ENCODE data around the gene LIMS2. TPM values are rescaled to one million over a fixed set of nuclear protein-coding genes. Genes with fewer than 3 reads are reported as not detected.

Gene LIMS2
- total RNA-seq, 2 experiments from 2014 or later, result 1.6 to 24.9 TPM

DNA sequence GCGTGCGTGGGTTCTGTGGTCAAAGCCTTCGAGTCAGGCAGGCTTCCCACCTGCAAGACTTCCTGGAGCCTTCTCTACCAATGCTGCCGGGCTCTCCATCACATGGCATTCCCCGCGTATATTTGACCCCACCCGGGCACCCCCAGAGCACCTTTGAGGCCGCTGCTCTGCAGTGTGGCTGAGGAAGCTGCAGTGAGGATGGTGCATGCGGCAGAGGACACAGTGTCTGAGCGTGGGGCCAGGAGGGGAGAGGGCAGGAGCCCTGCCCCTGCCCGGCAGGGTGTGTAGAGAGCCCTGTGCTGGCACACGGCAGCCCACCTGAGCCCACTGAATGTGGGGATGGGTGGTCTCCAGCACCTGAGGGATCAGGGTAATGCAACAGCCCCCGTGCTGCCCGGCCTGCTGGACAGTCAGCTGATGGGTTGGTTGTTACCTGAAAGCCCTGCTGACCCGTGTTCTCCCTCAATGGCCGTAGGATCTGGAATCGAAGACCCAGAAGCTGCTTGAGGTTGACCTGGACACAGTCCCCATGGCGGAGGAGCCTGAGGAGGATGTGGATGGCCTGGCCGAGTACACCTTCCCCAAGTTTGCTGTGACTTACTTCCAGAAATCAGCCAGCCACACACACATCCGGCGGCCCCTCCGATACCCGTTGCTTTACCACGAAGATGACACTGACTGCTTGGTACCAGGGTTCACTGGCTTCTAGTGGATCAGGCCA, 66.1 kb downstream of the LIMS2 start:
- no TSS peak for BruUV-seq (replicated peaks)
- H3K4me3 ChIP-seq (ENCODE audit: low read depth, low read length, poor library complexity, severe bottlenecking), result no peak overlapping the region
- no peak overlapping the region for H3K4me2 ChIP-seq (ENCODE audit: low read length)
- no peaks in the 10 kb centered on the region for H3K79me2 ChIP-seq (ENCODE audit: insufficient read depth, low read depth, low read length)
- intact Hi-C loops (cut with micrococcal nuclease; ENCODE audit: unreplicated experiment), result no loop called here
- POLR2A ChIA-PET, result interaction anchor here (1.2 kb wide), 1 partner anchor 31 kb away, joined by 4 read pairs; no protein-coding TSS in a partner anchor
- no peak for DNase-seq (ENCODE audit: low spot score)
- no peaks in the 10 kb centered on the region for H3K9me2 ChIP-seq (ENCODE audit: insufficient read depth, low read length)
- TF ChIP-seq, protein P1, sequence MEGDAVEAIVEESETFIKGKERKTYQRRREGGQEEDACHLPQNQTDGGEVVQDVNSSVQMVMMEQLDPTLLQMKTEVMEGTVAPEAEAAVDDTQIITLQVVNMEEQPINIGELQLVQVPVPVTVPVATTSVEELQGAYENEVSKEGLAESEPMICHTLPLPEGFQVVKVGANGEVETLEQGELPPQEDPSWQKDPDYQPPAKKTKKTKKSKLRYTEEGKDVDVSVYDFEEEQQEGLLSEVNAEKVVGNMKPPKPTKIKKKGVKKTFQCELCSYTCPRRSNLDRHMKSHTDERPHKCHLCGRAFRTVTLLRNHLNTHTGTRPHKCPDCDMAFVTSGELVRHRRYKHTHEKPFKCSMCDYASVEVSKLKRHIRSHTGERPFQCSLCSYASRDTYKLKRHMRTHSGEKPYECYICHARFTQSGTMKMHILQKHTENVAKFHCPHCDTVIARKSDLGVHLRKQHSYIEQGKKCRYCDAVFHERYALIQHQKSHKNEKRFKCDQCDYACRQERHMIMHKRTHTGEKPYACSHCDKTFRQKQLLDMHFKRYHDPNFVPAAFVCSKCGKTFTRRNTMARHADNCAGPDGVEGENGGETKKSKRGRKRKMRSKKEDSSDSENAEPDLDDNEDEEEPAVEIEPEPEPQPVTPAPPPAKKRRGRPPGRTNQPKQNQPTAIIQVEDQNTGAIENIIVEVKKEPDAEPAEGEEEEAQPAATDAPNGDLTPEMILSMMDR (conservative IDR thresholded peaks at IDR 0.05; ENCODE audit: low read length), result no peak
- TF ChIP-seq EZH2phosphoT487 (IDR thresholded peaks at IDR 0.05; ENCODE audit: borderline replicate concordance, low read depth, low read length), result no peak
- H3K4me1 ChIP-seq (ENCODE audit: insufficient read depth, low read length, poor library complexity, severe bottlenecking), result no peaks in the 10 kb centered on the region
- no peaks in the 10 kb centered on the region for H4K20me1 ChIP-seq (ENCODE audit: insufficient read depth, low read length)
- H3K9me3 ChIP-seq (ENCODE audit: low read length), result no peaks in the 10 kb centered on the region; the same call in 1 of the 2 replicates
- H3K27ac ChIP-seq (ENCODE audit: low read depth, low read length, poor library complexity, severe bottlenecking), result no peak overlapping the region
- CTCF ChIA-PET (ENCODE audit: unreplicated experiment), result no interaction called here
- no peaks in the 10 kb centered on the region for H3K36me3 ChIP-seq (ENCODE audit: insufficient read depth, low read length)
- H2AFZ ChIP-seq (ENCODE audit: low read length), result no peak overlapping the region

DNA sequence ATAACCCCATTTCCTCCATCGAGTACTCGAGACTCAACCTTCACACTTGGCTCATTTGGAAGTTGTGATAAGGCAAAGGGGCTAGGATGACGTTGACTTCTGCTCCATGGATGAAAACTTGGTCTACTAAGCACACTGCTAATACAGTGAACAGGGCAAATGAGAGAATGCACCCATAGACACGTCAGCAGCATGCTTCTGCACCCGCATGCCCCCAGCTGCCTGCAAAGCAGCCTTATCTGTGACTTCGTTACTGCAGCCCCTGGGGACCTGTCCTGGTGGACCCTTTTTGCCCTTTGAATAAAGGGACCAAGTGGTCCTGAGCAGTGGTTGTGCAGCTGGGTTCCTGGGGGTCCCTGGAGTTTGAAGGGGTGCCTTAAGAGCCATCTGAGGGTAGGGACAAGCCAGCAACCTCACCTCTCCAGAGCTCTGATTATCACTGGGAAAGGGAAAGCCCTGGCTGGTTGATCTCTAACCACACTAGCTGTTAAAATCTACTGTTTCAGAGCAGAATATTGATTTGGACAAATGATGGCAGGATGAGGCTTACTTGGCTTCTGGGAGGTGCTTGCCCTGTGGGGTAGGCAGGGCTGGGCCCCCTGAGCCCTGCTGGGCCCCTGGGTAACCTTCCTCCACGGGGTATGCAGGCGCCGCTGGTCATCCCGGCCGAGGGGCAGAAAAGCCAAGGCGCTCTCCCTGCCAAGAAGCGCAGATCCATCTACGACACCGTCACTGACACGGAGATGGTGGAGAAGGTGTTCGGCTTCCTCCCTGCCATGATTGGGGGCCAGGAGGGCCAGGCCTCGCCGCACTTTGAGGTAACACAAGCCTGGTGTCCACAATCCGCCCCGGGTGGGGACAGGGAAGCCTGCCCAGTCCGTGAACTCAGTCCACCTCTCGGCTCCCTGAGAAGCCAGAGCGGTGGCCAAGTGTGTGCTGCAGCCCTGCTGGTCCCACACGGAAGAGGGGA, 67.0 kb downstream of the LIMS2 start:
- H2AFZ ChIP-seq (ENCODE audit: low read length), result no peak overlapping the region
- DNase-seq (ENCODE audit: low spot score), result no peak
- POLR2A ChIA-PET, result interaction anchor here (0.7 kb wide), 1 partner anchor 30 kb away, joined by 3 read pairs; no protein-coding TSS in a partner anchor
- intact Hi-C loops (cut with micrococcal nuclease; ENCODE audit: unreplicated experiment), result no loop called here
- H3K79me2 ChIP-seq (ENCODE audit: insufficient read depth, low read depth, low read length), result no peaks in the 10 kb centered on the region
- no peak overlapping the region for H3K27ac ChIP-seq (ENCODE audit: low read depth, low read length, poor library complexity, severe bottlenecking)
- H3K36me3 ChIP-seq (ENCODE audit: insufficient read depth, low read length), result no peaks in the 10 kb centered on the region
- TF ChIP-seq EZH2phosphoT487 (IDR thresholded peaks at IDR 0.05; ENCODE audit: borderline replicate concordance, low read depth, low read length), result no peak
- TF ChIP-seq, protein P1 (conservative IDR thresholded peaks at IDR 0.05; ENCODE audit: low read length), result no peak
- H3K4me2 ChIP-seq (ENCODE audit: low read length), result no peak overlapping the region
- CTCF ChIA-PET (ENCODE audit: unreplicated experiment), result no interaction called here
- no peak overlapping the region for H3K4me3 ChIP-seq (ENCODE audit: low read depth, low read length, poor library complexity, severe bottlenecking)
- H3K4me1 ChIP-seq (ENCODE audit: insufficient read depth, low read length, poor library complexity, severe bottlenecking), result no peaks in the 10 kb centered on the region
- no peaks in the 10 kb centered on the region; the same call in 1 of the 2 replicates for H3K9me3 ChIP-seq (ENCODE audit: low read length)
- no peaks in the 10 kb centered on the region for H4K20me1 ChIP-seq (ENCODE audit: insufficient read depth, low read length)
- BruUV-seq (replicated peaks), result no TSS peak
- H3K9me2 ChIP-seq (ENCODE audit: insufficient read depth, low read length), result no peaks in the 10 kb centered on the region
